HCT116 (cell line): ENCODE data around the gene EVL. TPM values are rescaled to one million over a fixed set of nuclear protein-coding genes. Genes with fewer than 3 reads are reported as not detected.

Experiments
- ATAC-seq: fragments of 200-7000 bp; cut with Tn5 transposase; 2 replicates; pipeline ENCODE4 v1.9.1; 2020; ENCODE audit warnings: mild to moderate bottlenecking, moderate library complexity
- BruUV-seq: library from RNA; stranded (reverse); fragments of 400-500 nt; replicated peaks from 2 replicates; lab custom pipeline; 2021; lab: Mats Ljungman, UMichigan
- CTCF ChIA-PET: fragments of 300-600 bp; sonication (Branson Sonifier 250); formaldehyde crosslinking; loops from one replicate; lab custom pipeline; 2021; ENCODE audit warnings: antibody characterized with exemption; lab: Charles Lee
- POLR2A ChIA-PET: fragments of 300-600, 350-600 bp; sonication (Branson Sonifier 250); formaldehyde crosslinking; loops from one replicate; lab custom pipeline; 2021; ENCODE audit warnings: antibody characterized with exemption; lab: Charles Lee
- RAD21 ChIA-PET, 2 experiments: fragments of 300-600 bp; sonication (Branson Sonifier 250); formaldehyde crosslinking; loops; one replicate each; lab custom pipeline; 2023; ENCODE audit warnings: low total read pairs in 2 of 2; ENCODE audit not compliant: uncharacterized antibody in 2 of 2, unreplicated experiment in 2 of 2, low non-redundant PET in 1 of 2; lab: Charles Lee
- DNase-seq: peaks from one replicate; pipeline ENCODE4 v3.0.0-alpha.2; 2010; ENCODE audit warnings: low read depth, low spot score
- H2AFZ ChIP-seq: fragments of 200-600 bp; shearing (Covaris generic), sonication (generic); 2 replicates; pipeline ENCODE4 v1.6.1; 2017; ENCODE audit warnings: low read depth, mixed run types, mixed read lengths, antibody characterized with exemption, low read length; ENCODE audit not compliant: poor library complexity, severe bottlenecking
- H3K27ac ChIP-seq: 2 replicates; pipeline ENCODE4 v1.5.1; 2012; ENCODE audit warnings: low read depth, low read length
- H3K27me3 ChIP-seq: fragments of 200-600 bp; sonication (generic); 2 replicates; pipeline ENCODE4 v1.6.1; 2016; ENCODE audit warnings: mixed run types, low read length, mixed read lengths; ENCODE audit not compliant: insufficient read depth
- H3K36me3 ChIP-seq, 2 experiments: fragments of 200-500 bp in 1 of 2; fragments of 200-600 bp in 1 of 2; sonication (Bioruptor generic) in 1 of 2; sonication (generic) in 1 of 2; 2 replicates each; pipeline versions ENCODE4 v1.5.1 to v1.6.1; 2014 to 2016; ENCODE audit warnings: low read length in 2 of 2, inconsistent platforms in 1 of 2, mixed read lengths in 1 of 2, mixed run types in 1 of 2; ENCODE audit not compliant: insufficient read depth in 2 of 2, control insufficient read depth in 1 of 2
- H3K4me1 ChIP-seq, 2 experiments: fragments of 200-600 bp in 1 of 2; sonication (generic) in 1 of 2; 2 replicates each; pipeline versions ENCODE4 v1.5.1 to v1.6.1; 2012 to 2017; ENCODE audit warnings: low read length in 2 of 2, inconsistent platforms in 1 of 2, mild to moderate bottlenecking in 1 of 2, mixed read lengths in 1 of 2, mixed run types in 1 of 2, moderate library complexity in 1 of 2; ENCODE audit not compliant: insufficient read depth in 2 of 2, control insufficient read depth in 1 of 2
- H3K4me2 ChIP-seq: fragments of 200-600 bp; sonication (generic); 2 replicates; pipeline ENCODE4 v1.6.1; 2017; ENCODE audit warnings: mixed run types, low read length, mixed read lengths
- H3K4me3 ChIP-seq, 2 experiments: fragments of 200-600 bp in 1 of 2; sonication (generic) in 1 of 2; replicated peaks in 1 of 2; 2 replicates each; pipeline ENCODE4 v1.5.1; 2011 to 2016; ENCODE audit warnings: low read length in 2 of 2, control low read depth in 1 of 2, low read depth in 1 of 2, mild to moderate bottlenecking in 1 of 2, mixed read lengths in 1 of 2, mixed run types in 1 of 2
- H3K79me2 ChIP-seq: fragments of 200-600 bp; sonication (generic); 2 replicates; pipeline ENCODE4 v1.6.1; 2017; ENCODE audit warnings: mild to moderate bottlenecking, mixed run types, low read length, moderate library complexity, mixed read lengths; ENCODE audit not compliant: insufficient read depth
- H3K9ac ChIP-seq: fragments of 200-600 bp; sonication (generic); 2 replicates; pipeline ENCODE4 v1.6.1; 2016; ENCODE audit warnings: low read length, mixed read lengths
- H3K9me2 ChIP-seq: fragments of 200-600 bp; sonication (generic), shearing (Covaris generic); 2 replicates; pipeline ENCODE4 v1.6.1; 2017; ENCODE audit warnings: mixed run types, mild to moderate bottlenecking, moderate library complexity; ENCODE audit not compliant: insufficient read depth
- H3K9me3 ChIP-seq, 2 experiments: fragments of 200-500 bp in 1 of 2; fragments of 200-600 bp in 1 of 2; sonication (Bioruptor generic) in 1 of 2; sonication (generic) in 1 of 2; 2 replicates each; pipeline ENCODE4 v1.6.1; 2014 to 2017; ENCODE audit warnings: low read length in 2 of 2, mixed read lengths in 2 of 2, inconsistent platforms in 1 of 2, low read depth in 1 of 2, mild to moderate bottlenecking in 1 of 2, mixed run types in 1 of 2, moderate library complexity in 1 of 2; ENCODE audit not compliant: control insufficient read depth in 1 of 2, insufficient read depth in 1 of 2
- H4K20me1 ChIP-seq: fragments of 200-600 bp; sonication (generic), shearing (Covaris generic); 2 replicates; pipeline ENCODE4 v1.6.1; 2017; ENCODE audit warnings: mixed run types, mild to moderate bottlenecking, moderate library complexity; ENCODE audit not compliant: insufficient read depth
- ATF3 ChIP-seq: IDR thresholded peaks from 2 replicates; pipeline ENCODE4 v1.6.1; 2012
- CBX3 ChIP-seq: IDR thresholded peaks from 2 replicates; pipeline ENCODE4 v1.6.1; 2012; ENCODE audit warnings: low read depth
- CEBPB ChIP-seq: IDR thresholded peaks from 2 replicates; pipeline ENCODE4 v1.6.1; 2012; ENCODE audit warnings: low read depth
- CTCF ChIP-seq, 3 experiments: fragments of 200-600 bp in 1 of 3; sonication (generic) in 1 of 3; IDR thresholded peaks in 2 of 3; conservative IDR thresholded peaks in 1 of 3; 2 replicates each; pipeline ENCODE4 v1.5.1; 2012 to 2017; ENCODE audit warnings: low read depth in 2 of 3, low read length in 2 of 3, antibody characterized with exemption in 1 of 3, borderline replicate concordance in 1 of 3, control low read depth in 1 of 3, mild to moderate bottlenecking in 1 of 3, mixed read lengths in 1 of 3, mixed run types in 1 of 3, moderate library complexity in 1 of 3; ENCODE audit not compliant: insufficient read depth in 1 of 3
- EGR1 ChIP-seq: IDR thresholded peaks from 2 replicates; pipeline ENCODE4 v1.6.1; 2012; ENCODE audit warnings: low read depth
- EZH2 ChIP-seq: fragments of 200-600 bp; sonication (generic); IDR thresholded peaks from 2 replicates; pipeline ENCODE4 v1.6.1; 2017; ENCODE audit warnings: antibody characterized with exemption, mixed run types
- EZH2phosphoT487 ChIP-seq: fragments of 200-600 bp; IDR thresholded peaks from 2 replicates; pipeline ENCODE4 v1.6.1; 2018; ENCODE audit warnings: antibody characterized with exemption, borderline replicate concordance
- FOSL1 ChIP-seq: IDR thresholded peaks from 2 replicates; pipeline ENCODE4 v1.6.1; 2012; ENCODE audit warnings: low read depth
- JUND ChIP-seq: IDR thresholded peaks from 2 replicates; pipeline ENCODE4 v1.6.1; 2012
- POLR2AphosphoS5 ChIP-seq: IDR thresholded peaks from 2 replicates; pipeline ENCODE4 v1.6.1; 2011; ENCODE audit warnings: mild to moderate bottlenecking, low read depth, low read length, moderate library complexity
- RAD21 ChIP-seq: IDR thresholded peaks from 2 replicates; pipeline ENCODE4 v1.6.1; 2012; ENCODE audit warnings: low read depth, mild to moderate bottlenecking
- REST ChIP-seq: IDR thresholded peaks from 2 replicates; pipeline ENCODE4 v1.6.1; 2012; ENCODE audit warnings: low read depth
- SP1 ChIP-seq: IDR thresholded peaks from 2 replicates; pipeline ENCODE4 v1.6.1; 2012; ENCODE audit warnings: low read depth
- SRF ChIP-seq: IDR thresholded peaks from 2 replicates; pipeline ENCODE4 v1.6.1; 2012; ENCODE audit warnings: low read depth
- YY1 ChIP-seq: IDR thresholded peaks from 2 replicates; pipeline ENCODE4 v1.6.1; 2011; ENCODE audit warnings: low read length, low read depth, moderate library complexity, mild to moderate bottlenecking; ENCODE audit not compliant: insufficient replicate concordance; ENCODE audit errors: extremely low read depth
- ZBTB33 ChIP-seq: IDR thresholded peaks from 2 replicates; pipeline ENCODE4 v1.6.1; 2011; ENCODE audit warnings: mild to moderate bottlenecking, low read length, moderate library complexity; ENCODE audit not compliant: insufficient replicate concordance; ENCODE audit errors: extremely low read depth
- intact Hi-C: fragments of 100-400 bp; cut with micrococcal nuclease; formaldehyde crosslinking; loops from 2 replicates; pipeline ENCODE4 v1.10.0; 2022
- total RNA-seq: library from RNA; stranded (reverse); gene quantifications from one replicate; pipeline ENCODE4 v1.2.1, GENCODE V29; 2021; ENCODE audit not compliant: unreplicated experiment

Gene EVL
- total RNA-seq, 1 experiment from 2014 or later, result 19.9 TPM

- ChIA-PET CTCF (no interaction called here), RAD21 (no interaction called here), POLR2A (no interaction called here)
- no TSS peak for BruUV-seq
- Histone ChIP-seq H3K27me3 (no peaks in the 10 kb centered on the region), H3K9ac (no peak overlapping the region), H4K20me1 (no peaks in the 10 kb centered on the region), H2AFZ (no peak overlapping the region), H3K36me3 (no peaks in the 10 kb centered on the region), H3K4me3 (no peak overlapping the region), H3K9me2 (no peaks in the 10 kb centered on the region), H3K79me2 (no peaks in the 10 kb centered on the region), H3K27ac (no peak overlapping the region), H3K9me3 (no peaks in the 10 kb centered on the region), H3K4me1 (peaks cover 7 to 11% of the 10 kb centered on the region in 2 experiments; a peak in 3 of 4 replicates), H3K4me2 (no peak overlapping the region)
- TF ChIP-seq SP1, result no peak
- TF ChIP-seq EZH2, result no peak
- TF ChIP-seq CEBPB, result no peak
- TF ChIP-seq EGR1, result no peak
- TF ChIP-seq JUND, result no peak
- TF ChIP-seq ATF3, result no peak
- no peak for TF ChIP-seq FOSL1
- TF ChIP-seq REST, result no peak
- TF ChIP-seq CTCF (IDR thresholded peaks at IDR 0.05 in 2 of 3, conservative IDR thresholded peaks at IDR 0.05 in 1 of 3; ENCODE audit: borderline replicate concordance in 1 of 3, insufficient read depth in 1 of 3, low read depth in 2 of 3, low read length in 2 of 3), result no peak
- no peak for TF ChIP-seq SRF
- no peak for TF ChIP-seq ZBTB33
- no peak for TF ChIP-seq YY1
- TF ChIP-seq POLR2AphosphoS5, result no peak
- TF ChIP-seq RAD21, result no peak
- no peak for TF ChIP-seq EZH2phosphoT487
- TF ChIP-seq CBX3, result no peak
- intact Hi-C loops, result no loop called here
- DNase-seq (no peak), ATAC-seq (no peak)
Observed at GRCh38 chr14:100138082-100138787, 73.0 kb downstream of the EVL start.
